ENCODE results near the gene IL6ST.

Gene IL6ST

GRCh38 chr5:55973296-55973695 lies 21.5 kb downstream of the IL6ST start:
- Histone ChIP-seq H3K9me2 (replicated peaks; ENCODE audit: control insufficient read depth, low read length) (no peaks in the 10 kb centered on the region), H3K4me1 (ENCODE audit: control insufficient read depth, low read length) (no peaks in the 10 kb centered on the region), H3K79me2 (ENCODE audit: control insufficient read depth, low read length) (no peaks in the 10 kb centered on the region), H3K4me3 (ENCODE audit: low read length) (no peak overlapping the region), H4K20me1 (ENCODE audit: control insufficient read depth, insufficient read depth, low read depth, low read length) (no peaks in the 10 kb centered on the region), H3K27me3 (ENCODE audit: control insufficient read depth, low read length) (no peaks in the 10 kb centered on the region), H3K9me3 (ENCODE audit: control insufficient read depth, insufficient read depth, low read length) (no peaks in the 10 kb centered on the region), H3K27ac (ENCODE audit: low read depth, low read length) (no peak overlapping the region), H3F3A (ENCODE audit: control insufficient read depth, insufficient read depth) (no peaks in the 10 kb centered on the region), H3K36me3 (ENCODE audit: control insufficient read depth, low read length) (0 out of 2 replicates have a peak, but pooled peaks cover 6% of the 10 kb centered on the region), H3K4me2 (ENCODE audit: low read length) (no peak overlapping the region)
- TF ChIP-seq CTCF (IDR thresholded peaks at IDR 0.05; ENCODE audit: low read depth, low read length, poor library complexity, severe bottlenecking) (no peak), EZH2phosphoT487 (IDR thresholded peaks at IDR 0.05; ENCODE audit: borderline replicate concordance, low read length) (no peak)

GRCh38 chr5:55969956-55970355 lies 24.8 kb downstream of the IL6ST start:
- H3K27me3 ChIP-seq (ENCODE audit: control insufficient read depth, low read length), result no peaks in the 10 kb centered on the region
- H3K9me3 ChIP-seq (ENCODE audit: control insufficient read depth, insufficient read depth, low read length), result no peaks in the 10 kb centered on the region
- no peak overlapping the region for H3K4me3 ChIP-seq (ENCODE audit: low read length)
- H4K20me1 ChIP-seq (ENCODE audit: control insufficient read depth, insufficient read depth, low read depth, low read length), result no peaks in the 10 kb centered on the region
- no peaks in the 10 kb centered on the region for H3K79me2 ChIP-seq (ENCODE audit: control insufficient read depth, low read length)
- H3K9me2 ChIP-seq (replicated peaks; ENCODE audit: control insufficient read depth, low read length), result no peaks in the 10 kb centered on the region
- TF ChIP-seq EZH2phosphoT487 (IDR thresholded peaks at IDR 0.05; ENCODE audit: borderline replicate concordance, low read length) (no peak), CTCF (IDR thresholded peaks at IDR 0.05; ENCODE audit: low read depth, low read length, poor library complexity, severe bottlenecking) (no peak)
- no peaks in the 10 kb centered on the region for H3K4me1 ChIP-seq (ENCODE audit: control insufficient read depth, low read length)
- H3K36me3 ChIP-seq (ENCODE audit: control insufficient read depth, low read length), result peaks cover 6% of the 10 kb centered on the region; the same call in 1 of the 2 replicates
- no peaks in the 10 kb centered on the region for H3F3A ChIP-seq (ENCODE audit: control insufficient read depth, insufficient read depth)
- no peak overlapping the region for H3K27ac ChIP-seq (ENCODE audit: low read depth, low read length)
- no peak overlapping the region for H3K4me2 ChIP-seq (ENCODE audit: low read length)

GRCh38 chr5:55966284-55966683 lies 28.5 kb downstream of the IL6ST start:
- peaks cover 6% of the 10 kb centered on the region; the same call in 1 of the 2 replicates for H3K36me3 ChIP-seq (ENCODE audit: control insufficient read depth, low read length)
- H4K20me1 ChIP-seq (ENCODE audit: control insufficient read depth, insufficient read depth, low read depth, low read length), result no peaks in the 10 kb centered on the region

More at GRCh38 chr5:55966284-55966683, 28.5 kb downstream of the IL6ST start:
- TF ChIP-seq CTCF (IDR thresholded peaks at IDR 0.05; ENCODE audit: low read depth, low read length, poor library complexity, severe bottlenecking) (no peak), EZH2phosphoT487 (IDR thresholded peaks at IDR 0.05; ENCODE audit: borderline replicate concordance, low read length) (no peak)
- Histone ChIP-seq H3K4me2 (ENCODE audit: low read length) (no peak overlapping the region), H3K4me3 (ENCODE audit: low read length) (no peak overlapping the region), H3K79me2 (ENCODE audit: control insufficient read depth, low read length) (no peaks in the 10 kb centered on the region), H3K9me3 (ENCODE audit: control insufficient read depth, insufficient read depth, low read length) (no peaks in the 10 kb centered on the region), H3K27me3 (ENCODE audit: control insufficient read depth, low read length) (no peaks in the 10 kb centered on the region), H3K9me2 (replicated peaks; ENCODE audit: control insufficient read depth, low read length) (no peaks in the 10 kb centered on the region), H3K4me1 (ENCODE audit: control insufficient read depth, low read length) (no peaks in the 10 kb centered on the region), H3F3A (ENCODE audit: control insufficient read depth, insufficient read depth) (no peaks in the 10 kb centered on the region), H3K27ac (ENCODE audit: low read depth, low read length) (no peak overlapping the region)

All from DOHH2 (cell line).